Measurements from ENCODE around the gene RGL2. TPM values are rescaled to one million over a fixed set of nuclear protein-coding genes. Genes with fewer than 3 reads are reported as not detected.
A peak's percentile ranks its signal among the peaks of the same experiment; 100 is the strongest.
"Not testable (repeated sequence)": the region's sequence is repeated elsewhere in the genome, so short reads cannot be mapped to it uniquely, and the experiment has no call there.

Gene RGL2
- polyA plus RNA-seq, 2 of the 4 experiments (the other 2 are of a cell fraction) = 11.6 to 13.9 TPM

GRCh38 chr6:33347816-33348215, 49.1 kb upstream of the RGL2 start (continued):
- TF ChIP-seq, protein P1, sequence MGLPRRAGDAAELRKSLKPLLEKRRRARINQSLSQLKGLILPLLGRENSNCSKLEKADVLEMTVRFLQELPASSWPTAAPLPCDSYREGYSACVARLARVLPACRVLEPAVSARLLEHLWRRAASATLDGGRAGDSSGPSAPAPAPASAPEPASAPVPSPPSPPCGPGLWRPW (IDR thresholded peaks at IDR 0.05) = no peak

GRCh38 chr6:33346972-33347371, 48.2 kb upstream of the RGL2 start:
- CTCF ChIA-PET = not testable (repeated sequence)

DNA sequence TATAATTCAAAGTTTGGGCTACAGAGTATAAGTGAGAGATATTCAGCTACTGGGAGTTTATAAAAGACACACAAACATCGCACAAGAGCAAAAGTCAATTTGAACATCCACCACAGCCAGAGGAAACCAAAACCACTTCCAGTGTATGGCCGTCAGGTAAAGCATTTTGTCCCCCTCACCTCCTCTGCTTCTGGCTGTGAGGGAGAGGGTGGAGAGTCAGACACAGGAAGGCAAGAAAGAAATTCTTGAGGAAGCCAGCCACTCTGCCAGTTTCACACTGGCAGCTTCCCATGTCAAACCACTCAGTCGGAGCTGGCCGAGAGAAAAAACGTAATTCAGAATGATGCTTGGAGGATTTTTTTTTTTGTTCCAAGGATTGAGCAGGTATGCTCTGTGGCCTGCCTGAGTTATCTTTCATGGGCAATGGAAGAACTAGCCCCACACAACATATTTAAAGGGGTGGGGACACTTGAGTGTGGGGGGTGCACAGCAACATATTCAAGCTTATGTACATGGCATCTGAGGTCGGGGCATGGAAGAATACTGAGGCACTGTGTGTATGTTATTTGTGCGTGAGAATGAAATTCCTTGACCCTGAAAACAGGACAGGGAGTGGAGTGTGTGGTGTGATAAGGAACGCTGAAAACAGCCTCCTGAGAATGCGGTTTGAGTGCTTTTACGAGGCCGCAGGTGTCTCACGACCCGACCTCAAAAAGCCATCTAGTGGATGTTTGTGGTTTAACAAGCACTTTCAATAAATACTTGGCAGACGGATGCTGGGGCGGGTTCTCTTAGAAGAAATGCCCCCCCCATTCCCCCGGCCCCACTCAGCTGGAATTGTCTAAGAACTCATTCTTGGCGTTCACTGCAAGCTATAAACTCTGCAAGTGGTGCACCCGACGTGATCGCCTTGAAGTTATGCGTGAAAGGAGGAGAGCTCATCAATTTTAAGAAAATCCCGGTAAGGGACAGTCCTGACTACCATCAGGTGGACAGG, 46.3 kb upstream of the RGL2 start:
- ATAC-seq (peak; percentile 47 to 67; a peak in 4 of 6 replicates), DNase-seq (ENCODE audit: low read depth in 1 of 2, low spot score in 1 of 2) (peak; percentile 35 to 73), FAIRE-seq (no peak)
- Histone ChIP-seq H3K27ac (no peak overlapping the region), H3K4me1 (no peaks in the 10 kb centered on the region), H3K9me3 (no peaks in the 10 kb centered on the region), H3K4me3 (no peak overlapping the region), H3K4me2 (peak overlapping the region; percentile 65)
- no peak for TF ChIP-seq FOXS1 (CRISPR knock-in tag; IDR thresholded peaks at IDR 0.05)
- TF ChIP-seq CTCF (IDR thresholded peaks at IDR 0.05) = peak; percentile 40
- no peak for TF ChIP-seq JUN (IDR thresholded peaks at IDR 0.05)
- TF ChIP-seq PHF8 (IDR thresholded peaks at IDR 0.05; ENCODE audit: borderline replicate concordance, low read depth) = no peak
- TF ChIP-seq SMC3 (IDR thresholded peaks at IDR 0.05) = peak; percentile 25; the same call in 2 of the 3 replicates
- no peak for TF ChIP-seq KDM1A (IDR thresholded peaks at IDR 0.05; ENCODE audit: low read depth)
- peak; percentile 32 to 38; a peak in 2 of 5 replicates for TF ChIP-seq RAD21 (conservative IDR thresholded peaks at IDR 0.05 in 1 of 2, IDR thresholded peaks at IDR 0.05 in 1 of 2)
- TF ChIP-seq POLR2AphosphoS2 (conservative IDR thresholded peaks at IDR 0.05; ENCODE audit: low read length) = no peak
- no peak for TF ChIP-seq MYC (IDR thresholded peaks at IDR 0.05; ENCODE audit: borderline replicate concordance, low read length)
- no peak for TF ChIP-seq HEYL (CRISPR knock-in tag; IDR thresholded peaks at IDR 0.05)
- no peak for TF ChIP-seq EHF (CRISPR knock-in tag; IDR thresholded peaks at IDR 0.05)
- 31% methylated on average over 18 of the region's 22 CpGs for WGBS (ENCODE audit: missing lambda C conversion rate)
- ChIA-PET POLR2A (no interaction called here), CTCF (interaction anchor here (0.6 to 2.9 kb wide), 16 partner anchors 9 to 792 kb away, joined by 3 to 24 read pairs (median 6); no protein-coding TSS in a partner anchor)

More at GRCh38 chr6:33346972-33347371, 48.2 kb upstream of the RGL2 start:
- FAIRE-seq; DNase-seq (ENCODE audit: low read depth in 1 of 2, low spot score in 1 of 2); H3K4me1 ChIP-seq; ATAC-seq; H3K4me3 ChIP-seq; H3K4me2 ChIP-seq; H3K27ac ChIP-seq; POLR2A ChIA-PET; H3K9me3 ChIP-seq: not testable (repeated sequence)
- 55% methylated on average over 5 of the region's 5 CpGs for WGBS (ENCODE audit: missing lambda C conversion rate)

GRCh38 chr6:33343953-33344611, 45.3 kb upstream of the RGL2 start:
- FAIRE-seq (no peak), DNase-seq (ENCODE audit: low read depth in 1 of 2, low spot score in 1 of 2) (no peak), ATAC-seq (no peak)
- TF ChIP-seq FOXS1 (CRISPR knock-in tag; IDR thresholded peaks at IDR 0.05) (no peak), ZNF302 (CRISPR knock-in tag; IDR thresholded peaks at IDR 0.05) (no peak), POLR2AphosphoS2 (conservative IDR thresholded peaks at IDR 0.05; ENCODE audit: low read length) (no peak), RCOR1 (IDR thresholded peaks at IDR 0.05; ENCODE audit: low read depth, low read length) (no peak), KDM5A (IDR thresholded peaks at IDR 0.05) (no peak), JUN (IDR thresholded peaks at IDR 0.05) (no peak)
- TF ChIP-seq, protein P1 (IDR thresholded peaks at IDR 0.05) = no peak
- POLR2A ChIA-PET = no interaction called here
- 66% methylated on average over 6 of the region's 6 CpGs for WGBS (ENCODE audit: missing lambda C conversion rate)
- CTCF ChIA-PET = interaction anchor here (0.6 to 2.9 kb wide), 12 partner anchors 9 to 438 kb away, joined by 3 to 24 read pairs (median 8); no protein-coding TSS in a partner anchor
- Histone ChIP-seq H3K27ac (no peak overlapping the region), H3K9me3 (no peaks in the 10 kb centered on the region), H3K4me2 (no peak overlapping the region), H3K4me3 (no peak overlapping the region), H3K4me1 (no peaks in the 10 kb centered on the region)

- ATAC-seq; H3K4me2 ChIP-seq; H3K4me3 ChIP-seq; FAIRE-seq; H3K9me3 ChIP-seq; H3K4me1 ChIP-seq; POLR2A ChIA-PET; DNase-seq (ENCODE audit: low read depth in 1 of 2, low spot score in 1 of 2); H3K27ac ChIP-seq: not testable (repeated sequence)
- 94% methylated on average over 7 of the region's 7 CpGs for WGBS (ENCODE audit: missing lambda C conversion rate)
- CTCF ChIA-PET = interaction anchor here (0.6 to 2.9 kb wide), 6 partner anchors 9 to 93 kb away, joined by 4 to 24 read pairs (median 8); no protein-coding TSS in a partner anchor
Observed at GRCh38 chr6:33343606-33343952, 44.8 kb upstream of the RGL2 start.

Data from A549 (cell line).